Lower leg skin (tissue), 4 donors: ENCODE results near the gene ERGIC3. TPM values are rescaled to one million over a fixed set of nuclear protein-coding genes. Genes with fewer than 3 reads are reported as not detected.

Experiments
- DNase-seq, 2 donors: peaks; one replicate each; pipeline ENCODE4 v3.0.0-alpha.2; 2019; ENCODE audit warnings: low spot score in 2 of 2
- H3K4me3 ChIP-seq: fragments of 200-600 bp; sonication (generic); 2 replicates; pipeline ENCODE4 v1.5.1; 2017; ENCODE audit warnings: mild to moderate bottlenecking, low read depth; ENCODE audit not compliant: poor library complexity, severe bottlenecking
- CTCF ChIP-seq, 3 donors: fragments of 450-650 bp; IDR thresholded peaks; one replicate each; pipeline ENCODE4 v1.5.1; 2016; ENCODE audit warnings: antibody characterized with exemption in 3 of 3, mild to moderate bottlenecking in 3 of 3, moderate library complexity in 2 of 3
- POLR2A ChIP-seq, 2 donors: fragments of 450-650 bp; IDR thresholded peaks; one replicate each; pipeline ENCODE4 v1.6.1; 2016 to 2017; ENCODE audit warnings: antibody characterized with exemption in 2 of 2, mild to moderate bottlenecking in 1 of 2, moderate library complexity in 1 of 2
- WGBS, 2 donors: methylation state at CpG; one replicate each; pipeline ENCODE4 v1.1.5; 2018; 5-methylcytosine and 5-hydroxymethylcytosine counted together
- intact Hi-C: fragments of 100-400 bp; cut with DNase I; formaldehyde crosslinking; loops from one replicate; pipeline ENCODE4 v1.15.0; 2023; ENCODE audit warnings: low total_unique reads
- total RNA-seq, 4 donors: library from RNA; depleted of rRNA; stranded (reverse); fragments of >200 nt; gene quantifications; one replicate each; pipeline ENCODE4 v1.1.0, GENCODE V29; 2016

Gene ERGIC3
- total RNA-seq, 4 donors from 2014 or later: 148 to 222 (median 201) TPM

GRCh38 chr20:35575958-35576357 lies 34.1 kb downstream of the ERGIC3 start:
- TF ChIP-seq POLR2A (IDR thresholded peaks at IDR 0.05) (no peak), CTCF (IDR thresholded peaks at IDR 0.05) (no peak)
- H3K4me3 ChIP-seq: no peak overlapping the region
- WGBS, 2 donors: 58 to 62% methylated on average over 4 of the region's 4 CpGs
- intact Hi-C loops: no loop called here
- DNase-seq: no peak

- TF ChIP-seq POLR2A (IDR thresholded peaks at IDR 0.05) (no peak), CTCF (IDR thresholded peaks at IDR 0.05) (no peak)
- DNase-seq: no peak
- intact Hi-C loops: no loop called here
- H3K4me3 ChIP-seq: no peak overlapping the region
- 54 to 65% methylated on average over 3 of the region's 3 CpGs for WGBS, 2 donors
Observed at GRCh38 chr20:35576816-35577215, 34.9 kb downstream of the ERGIC3 start.

GRCh38 chr20:35578469-35578868 lies 36.6 kb downstream of the ERGIC3 start:
- WGBS, 2 donors: 83 to 87% methylated on average over 8 of the region's 8 CpGs
- intact Hi-C loops: no loop called here
- no peak overlapping the region for H3K4me3 ChIP-seq
- no peak for DNase-seq
- no peak for TF ChIP-seq POLR2A (IDR thresholded peaks at IDR 0.05)
- TF ChIP-seq CTCF (IDR thresholded peaks at IDR 0.05): no peak

- no peak for TF ChIP-seq POLR2A (IDR thresholded peaks at IDR 0.05)
- TF ChIP-seq CTCF (IDR thresholded peaks at IDR 0.05): no peak
- no peak for DNase-seq
- H3K4me3 ChIP-seq: no peak overlapping the region
- WGBS, 2 donors: 96 to 97% methylated on average over 6 of the region's 6 CpGs
- intact Hi-C loops: no loop called here
Observed at GRCh38 chr20:35579196-35579595, 37.3 kb downstream of the ERGIC3 start.

GRCh38 chr20:35582131-35582530 lies 40.3 kb downstream of the ERGIC3 start:
- WGBS, 2 donors: 91 to 94% methylated on average over 7 of the region's 7 CpGs
- H3K4me3 ChIP-seq: no peak overlapping the region
- no peak for DNase-seq
- intact Hi-C loops: no loop called here
- no peak for TF ChIP-seq POLR2A (IDR thresholded peaks at IDR 0.05)
- no peak for TF ChIP-seq CTCF (IDR thresholded peaks at IDR 0.05)

GRCh38 chr20:35582741-35583404 lies 41.0 kb downstream of the ERGIC3 start:
- TF ChIP-seq CTCF (IDR thresholded peaks at IDR 0.05) (no peak), POLR2A (IDR thresholded peaks at IDR 0.05) (no peak)
- no peak overlapping the region for H3K4me3 ChIP-seq
- intact Hi-C loops: no loop called here
- WGBS, 2 donors: 85% methylated on average over 12 of the region's 12 CpGs
- DNase-seq: no peak
